NCI-H2196 (cell line): ENCODE measurements around the gene TUBA3D.
"Not testable (repeated sequence)": the region's sequence is repeated elsewhere in the genome, so short reads cannot be mapped to it uniquely, and the experiment has no call there.

ENCODE experiments used
- DNase-seq: peaks from one replicate; lab custom pipeline; 2025; ENCODE audit not compliant: unreplicated experiment; lab: John Stamatoyannopoulos, UW

The TUBA3D gene

GRCh38 chr2:131531547-131532185 is 55.7 kb downstream of the TUBA3D start:
- not testable (repeated sequence) for DNase-seq
